ENCODE data around the gene LIMS2. TPM values are rescaled to one million over a fixed set of nuclear protein-coding genes. Genes with fewer than 3 reads are reported as not detected.

The LIMS2 gene
- polyA plus RNA-seq, 1 donor (not counting 4 experiments of a cell fraction or from before 2014, with no cell fraction given), result not detected

GRCh38 chr2:127653421-127654083 is 21.8 kb downstream of the LIMS2 start:
- dilution Hi-C loops (cut with MboI; ENCODE audit: extremely low pct_ligation_motif_present, low sequenced_read_pairs), result no loop called here
- Histone ChIP-seq H3K4me2 (ENCODE audit: control insufficient read depth, extremely low read depth, insufficient read depth, low read depth, low read length) (no peak overlapping the region), H3K4me3 (ENCODE audit: control insufficient read depth in 2 of 3, extremely low read depth in 1 of 3, insufficient read depth in 2 of 3, low read depth in 1 of 3, low read length in 3 of 3) (no peak overlapping the region), H3K36me3 (ENCODE audit: control insufficient read depth in 2 of 2, extremely low read depth in 1 of 2, insufficient read depth in 2 of 2, low read length in 2 of 2) (no peaks in the 10 kb centered on the region), H3K9me3 (ENCODE audit: control insufficient read depth, low read depth, low read length) (no peaks in the 10 kb centered on the region), H3K27ac (ENCODE audit: control insufficient read depth, insufficient read depth, low read length) (no peak overlapping the region), H2AFZ (ENCODE audit: control insufficient read depth, low read length) (no peak overlapping the region), H3K27me3 (ENCODE audit: control insufficient read depth, extremely low read depth, insufficient read depth, low read length) (no peaks in the 10 kb centered on the region), H3K4me1 (ENCODE audit: control insufficient read depth, extremely low read depth, insufficient read depth, low read length) (no peaks in the 10 kb centered on the region), H4K20me1 (ENCODE audit: control insufficient read depth, extremely low read depth, insufficient read depth, low read length) (no peaks in the 10 kb centered on the region), H3K9ac (ENCODE audit: control insufficient read depth, extremely low read depth, insufficient read depth, low read length) (no peak overlapping the region), H3K9me1 (ENCODE audit: control insufficient read depth, extremely low read depth, insufficient read depth, low read length) (no peaks in the 10 kb centered on the region), H3K79me2 (ENCODE audit: control insufficient read depth, insufficient read depth, low read length) (no peaks in the 10 kb centered on the region)
- no peak for TF ChIP-seq EZH2 (IDR thresholded peaks at IDR 0.05; ENCODE audit: low read length)
- no peak for TF ChIP-seq CTCF (optimal IDR thresholded peaks at IDR 0.05 in 1 of 3, IDR thresholded peaks at IDR 0.05 in 1 of 3, conservative IDR thresholded peaks at IDR 0.05 in 1 of 3; ENCODE audit: extremely low read depth in 1 of 3, insufficient read depth in 2 of 3, low read length in 3 of 3)
- no peak for FAIRE-seq
- no peak for DNase-seq (ENCODE audit: low read depth, low spot score)

- Histone ChIP-seq H3K4me2 (ENCODE audit: control insufficient read depth, extremely low read depth, insufficient read depth, low read depth, low read length) (no peak overlapping the region), H3K4me1 (ENCODE audit: control insufficient read depth, extremely low read depth, insufficient read depth, low read length) (no peaks in the 10 kb centered on the region), H4K20me1 (ENCODE audit: control insufficient read depth, extremely low read depth, insufficient read depth, low read length) (no peaks in the 10 kb centered on the region), H3K9me3 (ENCODE audit: control insufficient read depth, low read depth, low read length) (no peaks in the 10 kb centered on the region), H3K27ac (ENCODE audit: control insufficient read depth, insufficient read depth, low read length) (no peak overlapping the region), H3K36me3 (ENCODE audit: control insufficient read depth in 2 of 2, extremely low read depth in 1 of 2, insufficient read depth in 2 of 2, low read length in 2 of 2) (no peaks in the 10 kb centered on the region), H2AFZ (ENCODE audit: control insufficient read depth, low read length) (no peak overlapping the region), H3K4me3 (ENCODE audit: control insufficient read depth in 2 of 3, extremely low read depth in 1 of 3, insufficient read depth in 2 of 3, low read depth in 1 of 3, low read length in 3 of 3) (no peak overlapping the region), H3K27me3 (ENCODE audit: control insufficient read depth, extremely low read depth, insufficient read depth, low read length) (no peaks in the 10 kb centered on the region), H3K9ac (ENCODE audit: control insufficient read depth, extremely low read depth, insufficient read depth, low read length) (no peak overlapping the region), H3K9me1 (ENCODE audit: control insufficient read depth, extremely low read depth, insufficient read depth, low read length) (no peaks in the 10 kb centered on the region), H3K79me2 (ENCODE audit: control insufficient read depth, insufficient read depth, low read length) (no peaks in the 10 kb centered on the region)
- dilution Hi-C loops (cut with MboI; ENCODE audit: extremely low pct_ligation_motif_present, low sequenced_read_pairs), result no loop called here
- TF ChIP-seq CTCF (optimal IDR thresholded peaks at IDR 0.05 in 1 of 3, IDR thresholded peaks at IDR 0.05 in 1 of 3, conservative IDR thresholded peaks at IDR 0.05 in 1 of 3; ENCODE audit: extremely low read depth in 1 of 3, insufficient read depth in 2 of 3, low read length in 3 of 3) (no peak), EZH2 (IDR thresholded peaks at IDR 0.05; ENCODE audit: low read length) (no peak)
- no peak for FAIRE-seq
- no peak for DNase-seq (ENCODE audit: low read depth, low spot score)
Measured at GRCh38 chr2:127652786-127653357, 22.5 kb downstream of the LIMS2 start.
